Aortic smooth muscle cell (primary cell): ENCODE measurements around the gene APOBEC2. TPM values are rescaled to one million over a fixed set of nuclear protein-coding genes. Genes with fewer than 3 reads are reported as not detected.

ENCODE experiments used
- total RNA-seq: library from RNA; depleted of rRNA; stranded (reverse); fragments of >200 nt; gene quantifications from 2 replicates; pipeline ENCODE4 v1.2.3, GENCODE V29; 2014

Gene APOBEC2
- total RNA-seq, result not detected in 2 replicates

GRCh38 chr6:41053041-41053440, at the start of gene APOBEC2:
Gene APOBEC2 (plus strand): TSS chr6:41053202. CDS start chr6:41053348, 146 bp downstream.

GRCh38 chr6:41039060-41039998, 13.7 kb upstream of the APOBEC2 start, which contains the start of gene UNC5CL:
Gene UNC5CL (minus strand): TSS chr6:41039221. CDS start chr6:41035074, 4,147 bp downstream.

GRCh38 chr6:41042226-41043055, 10.6 kb upstream of the APOBEC2 start, which contains the start of gene TSPO2:
Gene TSPO2 (plus strand): TSS chr6:41042467. CDS start chr6:41042986, 519 bp downstream.

GRCh38 chr6:41071923-41072835, 19.2 kb downstream of the APOBEC2 start, which contains the start of gene OARD1:
Gene OARD1 (minus strand): TSS chr6:41072356. CDS start chr6:41071634, 722 bp downstream.

GRCh38 chr6:41072836-41073202, 19.8 kb downstream of the APOBEC2 start, which contains the start of gene NFYA:
Gene NFYA (plus strand): TSS chr6:41072974. CDS start chr6:41079090, 6,116 bp downstream.

Other genes with a start within 250 kb of the APOBEC2 start
- under 0.01 TPM in 1 of 2 replicates, not detected in the other for gene UNC5CL, start 14.0 kb upstream of the APOBEC2 start, total RNA-seq
- not detected in 2 replicates for gene TSPO2, start 10.7 kb upstream of the APOBEC2 start, total RNA-seq
- 9.6 and 13.6 TPM in 2 replicates for gene OARD1, start 19.2 kb downstream of the APOBEC2 start, total RNA-seq
- 12.6 and 14.8 TPM in 2 replicates for gene NFYA, start 19.8 kb downstream of the APOBEC2 start, total RNA-seq
- gene TREML1, start 101.1 kb downstream of the APOBEC2 start, total RNA-seq, result not detected in 2 replicates
- not detected in 2 replicates for gene TREM2, start 109.9 kb downstream of the APOBEC2 start, total RNA-seq
- not detected in 2 replicates for gene TREML2, start 147.9 kb downstream of the APOBEC2 start, total RNA-seq
- not detected in 2 replicates for gene TREML4, start 175.1 kb downstream of the APOBEC2 start, total RNA-seq
- gene TREM1, start 233.5 kb downstream of the APOBEC2 start, total RNA-seq, result 0.19 and 0.66 TPM in 2 replicates